HG02610 (cell line): ENCODE data around the gene ZNF436.
"Not testable (repeated sequence)": the region's sequence is repeated elsewhere in the genome, so short reads cannot be mapped to it uniquely, and the experiment has no call there.

ENCODE experiments used
- ATAC-seq: cut with Tn5 transposase; IDR thresholded peaks from one replicate; pipeline ENCODE4 v1.9.1; 2021; ENCODE audit warnings: mild to moderate bottlenecking, moderate library complexity; ENCODE audit not compliant: unreplicated experiment

ZNF436 gene

GRCh38 chr1:23330846-23331245 lies 38.8 kb downstream of the ZNF436 start:
- ATAC-seq: no peak

- no peak for ATAC-seq
These were observed 44.2 kb downstream of the ZNF436 start for GRCh38 chr1:23325393-23325792.

DNA sequence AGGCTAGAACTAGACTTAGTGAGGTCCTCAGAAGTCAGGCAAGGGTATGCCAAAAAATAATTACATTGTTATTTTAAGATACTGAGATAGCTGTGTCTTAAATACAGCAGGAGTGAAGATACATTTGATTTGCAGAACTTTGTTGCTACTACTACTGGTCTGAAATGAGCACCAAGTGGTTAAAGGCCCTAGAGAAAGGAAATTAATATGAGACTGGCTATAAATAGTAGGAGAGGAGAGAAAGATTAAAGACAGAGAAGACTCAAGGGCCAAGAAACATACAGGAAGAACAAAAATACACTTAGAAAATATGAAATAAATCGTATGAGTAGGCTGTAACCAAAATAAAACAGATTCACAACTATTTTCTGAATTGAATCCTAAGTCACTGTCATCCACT lies 46.9 kb downstream of the ZNF436 start:
- ATAC-seq: no peak

GRCh38 chr1:23310280-23310679 lies 59.4 kb downstream of the ZNF436 start:
- not testable (repeated sequence) for ATAC-seq
